ENCODE data around the gene STK24.

STK24 gene

DNA sequence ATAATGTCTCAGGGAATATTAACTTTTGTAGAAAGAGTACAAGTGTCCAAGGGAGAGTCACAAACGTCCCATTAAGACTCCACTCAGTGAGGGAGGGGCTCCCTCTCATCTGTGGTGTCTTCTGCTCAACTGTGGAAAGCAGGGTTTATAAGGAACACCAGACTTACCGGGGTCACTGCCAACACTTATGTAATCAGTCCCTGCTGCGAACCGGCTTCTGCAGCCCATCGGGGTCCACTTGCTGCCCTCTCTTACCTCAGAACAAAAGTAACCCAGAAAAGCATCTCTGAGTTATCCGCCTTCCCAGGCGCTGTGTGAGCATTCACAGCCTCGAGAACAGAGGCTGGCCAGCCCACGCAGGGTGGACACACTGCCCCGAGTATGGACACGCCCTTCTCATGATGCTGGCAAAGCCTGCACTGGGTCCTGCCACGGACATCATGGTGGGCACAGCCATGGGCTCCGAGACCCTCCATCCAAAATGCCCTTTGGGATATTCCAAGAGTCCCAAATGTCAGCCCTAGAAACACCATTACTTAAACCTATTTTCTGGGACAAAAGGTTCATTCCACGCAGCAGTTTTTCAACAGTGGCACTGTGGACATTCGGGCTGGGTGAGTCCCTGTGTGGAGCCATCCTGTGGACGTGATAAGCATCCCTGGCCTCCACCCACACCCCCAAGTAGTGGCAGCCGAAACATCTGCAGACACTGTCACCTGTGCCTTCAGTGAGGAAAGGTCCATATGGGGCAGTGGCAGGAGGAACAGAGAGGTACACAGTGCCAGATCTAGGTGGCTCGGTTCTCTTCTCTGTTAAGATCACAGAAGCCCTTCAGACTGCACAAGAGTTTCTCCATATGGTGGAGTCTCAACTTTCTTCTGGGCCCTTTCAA is 63.9 kb downstream of the STK24 start:
- FAIRE-seq: no peak
- TF ChIP-seq POLR2AphosphoS5 (IDR thresholded peaks at IDR 0.05; ENCODE audit: low read depth, low read length): no peak
- TF ChIP-seq POLR2A (IDR thresholded peaks at IDR 0.05; ENCODE audit: low read depth, low read length): no peak
- DNase-seq (ENCODE audit: insufficient read length): no peak

DNA sequence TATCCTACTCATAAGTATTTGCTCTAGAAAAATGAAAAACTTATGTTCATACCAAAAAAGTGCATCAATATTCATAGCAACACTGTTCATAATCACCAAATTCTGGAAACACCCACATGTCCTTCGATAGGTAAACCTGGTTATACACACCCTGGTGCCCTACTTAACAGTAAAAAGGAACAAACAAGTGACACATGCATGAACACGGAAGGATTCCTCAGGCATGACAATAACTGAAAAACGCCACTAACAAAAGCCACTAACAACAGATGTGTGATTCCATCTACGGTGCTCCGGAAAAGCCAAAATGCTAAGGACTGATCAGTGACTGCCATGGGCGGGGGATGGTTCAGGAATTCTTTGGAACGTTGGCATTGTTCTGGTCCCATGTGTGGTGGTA is 65.5 kb downstream of the STK24 start:
- FAIRE-seq: no peak
- TF ChIP-seq TAF1 (IDR thresholded peaks at IDR 0.05; ENCODE audit: borderline replicate concordance, low read depth, low read length): no peak
- no peak for TF ChIP-seq POLR2AphosphoS5 (IDR thresholded peaks at IDR 0.05; ENCODE audit: low read depth, low read length)
- TF ChIP-seq POLR2A (IDR thresholded peaks at IDR 0.05; ENCODE audit: low read depth, low read length): no peak

DNA sequence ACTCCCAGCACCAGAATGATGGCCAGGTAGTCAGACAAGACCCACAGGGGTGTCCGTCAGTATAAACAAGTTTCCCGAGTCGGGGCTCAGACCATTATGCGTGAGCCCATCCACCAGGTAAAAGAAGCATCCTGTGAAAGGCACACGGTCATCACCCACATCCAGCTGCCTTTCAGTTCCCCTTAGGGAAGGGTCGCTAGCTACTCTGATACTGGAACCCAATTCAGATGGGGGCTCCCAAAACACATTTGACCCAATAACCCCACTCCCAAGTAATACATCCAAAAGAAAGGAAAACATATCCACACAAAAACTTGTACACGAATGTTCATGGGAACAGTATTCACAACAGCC is 66.8 kb downstream of the STK24 start:
- no peak for TF ChIP-seq POLR2A (IDR thresholded peaks at IDR 0.05; ENCODE audit: low read depth, low read length)
- no peak for TF ChIP-seq TAF1 (IDR thresholded peaks at IDR 0.05; ENCODE audit: borderline replicate concordance, low read depth, low read length)
- TF ChIP-seq POLR2AphosphoS5 (IDR thresholded peaks at IDR 0.05; ENCODE audit: low read depth, low read length): no peak
- DNase-seq (ENCODE audit: insufficient read length) (no peak), FAIRE-seq (no peak)

More for the DNA sequence above, 65.5 kb downstream of the STK24 start:
- no peak for DNase-seq (ENCODE audit: insufficient read length)

DNA sequence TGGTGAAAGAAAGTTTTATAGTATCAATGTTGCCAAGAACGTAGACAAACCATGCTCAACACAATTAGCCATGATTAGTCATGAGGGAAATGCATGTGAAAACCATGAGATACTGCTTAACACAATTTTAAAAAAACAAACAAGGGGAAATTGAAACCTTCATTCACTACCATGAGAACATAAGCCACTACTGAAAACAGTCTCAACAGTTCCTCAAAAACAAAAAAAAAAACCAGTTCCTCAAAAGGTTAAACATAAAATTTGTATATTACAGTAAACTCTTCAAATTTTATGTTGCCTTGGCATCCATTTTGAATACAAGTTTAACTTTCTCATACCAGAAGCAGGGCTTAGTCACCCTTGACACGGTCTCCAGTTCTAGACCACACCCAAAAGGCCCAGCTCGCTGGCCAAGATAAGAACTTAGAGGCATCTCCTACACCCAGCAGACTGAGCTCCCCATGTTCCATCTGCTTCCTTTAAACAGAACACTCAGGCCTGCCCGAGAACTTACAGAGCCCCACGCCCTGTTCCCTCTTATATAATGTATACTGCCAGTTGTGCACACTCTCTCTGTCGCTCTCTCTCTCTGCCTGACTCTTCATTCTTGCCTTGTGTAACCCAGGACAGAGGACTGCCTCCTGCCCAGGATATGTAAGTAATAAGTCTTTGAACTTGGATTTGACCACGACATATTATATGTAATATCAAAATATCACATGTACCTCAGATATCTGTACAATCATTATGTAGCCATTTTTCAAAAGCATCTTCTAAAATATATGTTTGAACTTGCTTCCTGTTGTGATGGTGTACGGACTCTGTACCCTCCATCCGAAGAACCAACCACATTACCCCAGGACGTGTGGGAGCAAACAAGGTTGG is 67.4 kb downstream of the STK24 start:
- FAIRE-seq (no peak), DNase-seq (ENCODE audit: insufficient read length) (no peak)
- no peak for TF ChIP-seq POLR2AphosphoS5 (IDR thresholded peaks at IDR 0.05; ENCODE audit: low read depth, low read length)
- TF ChIP-seq TAF1 (IDR thresholded peaks at IDR 0.05; ENCODE audit: borderline replicate concordance, low read depth, low read length): no peak
- TF ChIP-seq POLR2A (IDR thresholded peaks at IDR 0.05; ENCODE audit: low read depth, low read length): no peak

DNA sequence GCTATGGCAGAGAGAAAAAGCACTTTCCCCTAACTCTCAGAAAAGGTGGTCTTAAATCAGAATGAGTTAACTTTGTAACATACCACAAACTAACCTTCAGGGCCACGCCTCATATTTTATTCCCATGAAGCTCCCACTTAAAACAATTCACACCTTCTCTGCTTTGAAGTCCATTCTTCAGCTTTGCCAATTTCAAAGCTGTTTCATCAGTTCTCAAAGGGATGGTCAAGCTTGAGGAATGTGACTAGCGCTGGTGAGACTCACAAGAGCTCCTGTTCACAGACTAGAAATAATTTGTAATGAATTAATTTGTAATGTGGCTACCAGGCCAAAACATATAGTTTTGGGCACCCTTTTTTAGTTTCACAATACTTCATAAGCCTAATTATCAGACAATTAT is 68.2 kb downstream of the STK24 start:
- TF ChIP-seq POLR2A (IDR thresholded peaks at IDR 0.05; ENCODE audit: low read depth, low read length): no peak
- 0 out of 2 replicates have a peak, but pooled peaks have one; percentile 29 for TF ChIP-seq POLR2AphosphoS5 (IDR thresholded peaks at IDR 0.05; ENCODE audit: low read depth, low read length)
- FAIRE-seq: no peak
- DNase-seq (ENCODE audit: insufficient read length): no peak

DNA sequence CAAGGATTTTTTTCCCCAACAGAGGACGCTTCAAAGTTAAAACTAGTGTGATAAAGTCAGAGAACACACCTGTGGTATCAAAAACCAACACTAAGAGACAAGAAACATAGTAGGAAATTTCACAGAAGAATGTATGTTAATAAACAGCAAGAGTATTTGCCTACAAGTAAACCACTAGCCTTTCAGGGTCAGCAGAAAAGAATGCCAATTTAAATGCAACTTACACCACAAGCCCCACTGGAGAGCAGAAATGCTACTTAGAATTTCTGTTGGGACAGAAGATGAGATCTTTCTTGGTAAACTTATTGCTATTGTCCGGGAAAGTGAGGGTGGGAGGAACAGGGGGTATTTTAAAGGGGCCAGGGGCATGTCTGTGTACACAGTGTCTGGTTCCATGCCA is 68.6 kb downstream of the STK24 start:
- FAIRE-seq (no peak), DNase-seq (ENCODE audit: insufficient read length) (no peak)
- no peak for TF ChIP-seq POLR2AphosphoS5 (IDR thresholded peaks at IDR 0.05; ENCODE audit: low read depth, low read length)
- TF ChIP-seq POLR2A (IDR thresholded peaks at IDR 0.05; ENCODE audit: low read depth, low read length): no peak
- no peak for TF ChIP-seq TAF1 (IDR thresholded peaks at IDR 0.05; ENCODE audit: borderline replicate concordance, low read depth, low read length)

DNA sequence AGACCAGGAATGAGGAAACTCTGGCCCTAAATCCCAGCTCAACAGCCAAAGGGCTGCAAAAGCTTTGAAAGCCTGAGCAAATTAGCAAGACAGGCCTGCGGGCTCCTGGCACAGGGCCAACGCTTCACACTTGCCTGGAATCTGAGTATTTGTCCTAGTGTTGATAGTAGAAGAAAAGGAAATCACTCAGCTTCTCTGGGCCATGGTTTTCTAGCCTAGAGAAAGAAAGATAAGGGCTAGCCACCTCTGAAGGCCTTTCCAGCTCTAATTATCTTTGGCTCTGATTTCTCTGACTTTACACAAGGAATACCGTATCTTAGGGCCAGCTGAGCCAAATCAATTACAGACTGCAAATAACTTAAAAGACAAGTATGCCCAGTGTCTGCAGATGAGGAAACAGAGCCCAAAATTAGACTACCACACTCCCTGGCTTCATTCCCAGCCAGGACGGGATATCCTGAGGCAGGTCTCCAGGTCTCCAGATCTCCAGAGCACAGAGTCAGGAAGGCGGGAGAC is 69.6 kb downstream of the STK24 start:
- FAIRE-seq: no peak
- TF ChIP-seq POLR2A (IDR thresholded peaks at IDR 0.05; ENCODE audit: low read depth, low read length) (no peak), POLR2AphosphoS5 (IDR thresholded peaks at IDR 0.05; ENCODE audit: low read depth, low read length) (no peak), TAF1 (IDR thresholded peaks at IDR 0.05; ENCODE audit: borderline replicate concordance, low read depth, low read length) (no peak)
- no peak for DNase-seq (ENCODE audit: insufficient read length)

DNA sequence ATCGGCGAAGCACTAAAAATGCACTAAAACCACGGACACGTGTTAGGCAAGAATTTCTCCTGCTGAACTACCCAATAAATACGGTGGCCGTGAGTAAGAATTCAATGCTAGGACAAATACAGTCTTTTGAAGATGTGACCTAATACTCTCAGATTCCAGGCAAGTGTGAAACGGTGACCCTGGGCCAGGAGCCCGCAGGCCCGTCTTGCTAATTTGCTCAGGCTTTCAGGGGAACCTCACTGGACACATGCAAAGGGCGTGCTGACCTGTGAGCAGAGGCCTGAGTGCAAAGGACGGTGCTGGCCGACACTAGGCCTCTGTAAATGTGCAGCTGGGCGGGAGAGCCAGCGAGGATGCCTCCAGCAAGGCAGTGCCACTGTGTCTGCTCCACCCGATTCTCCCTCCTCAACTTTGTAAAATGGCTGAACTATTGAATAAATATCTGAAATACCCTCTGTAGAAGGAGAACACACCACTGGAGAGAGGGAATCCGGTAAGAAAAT is 70.1 kb downstream of the STK24 start:
- DNase-seq (ENCODE audit: insufficient read length) (no peak), FAIRE-seq (no peak)
- TF ChIP-seq POLR2AphosphoS5 (IDR thresholded peaks at IDR 0.05; ENCODE audit: low read depth, low read length) (no peak), TAF1 (IDR thresholded peaks at IDR 0.05; ENCODE audit: borderline replicate concordance, low read depth, low read length) (no peak), POLR2A (IDR thresholded peaks at IDR 0.05; ENCODE audit: low read depth, low read length) (no peak)

DNA sequence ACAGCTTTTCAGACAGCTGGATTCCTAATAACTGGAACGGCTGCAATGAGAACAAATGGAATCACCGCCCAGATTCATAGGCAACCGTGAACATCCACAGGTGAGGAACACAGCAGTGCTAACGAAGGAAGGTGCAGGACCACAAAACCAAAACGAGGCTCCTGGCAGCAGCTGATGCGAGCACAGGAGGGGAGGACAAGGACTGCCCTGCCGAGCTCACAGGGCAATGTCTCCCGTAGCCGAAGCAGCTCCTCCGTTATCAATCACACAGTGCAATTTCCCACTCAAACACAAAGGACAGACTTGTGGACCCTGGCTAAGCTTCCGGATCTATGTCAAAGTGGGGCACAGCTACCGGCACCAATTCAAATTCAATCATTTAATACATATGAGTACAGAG is 70.6 kb downstream of the STK24 start:
- FAIRE-seq (no peak), DNase-seq (ENCODE audit: insufficient read length) (no peak)
- TF ChIP-seq POLR2A (IDR thresholded peaks at IDR 0.05; ENCODE audit: low read depth, low read length) (no peak), POLR2AphosphoS5 (IDR thresholded peaks at IDR 0.05; ENCODE audit: low read depth, low read length) (no peak), TAF1 (IDR thresholded peaks at IDR 0.05; ENCODE audit: borderline replicate concordance, low read depth, low read length) (no peak)

DNA sequence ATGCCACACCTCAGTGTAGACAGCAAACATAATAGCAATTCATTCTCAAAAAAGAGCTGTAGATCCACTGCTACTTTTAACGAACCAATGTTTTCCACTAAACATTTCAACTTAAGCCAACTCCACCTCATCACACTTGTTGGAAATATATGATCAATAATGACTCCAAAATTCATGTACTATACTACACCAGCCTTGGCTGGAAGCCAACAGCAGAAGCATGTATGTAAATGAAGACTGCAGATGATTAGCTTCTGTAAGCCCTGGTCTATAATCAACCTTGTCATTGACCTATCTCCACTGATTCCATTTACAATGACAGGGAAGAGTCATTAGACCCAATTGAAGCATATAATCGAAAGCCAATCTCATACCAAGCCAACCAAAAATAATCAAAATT is 71.7 kb downstream of the STK24 start:
- DNase-seq (ENCODE audit: insufficient read length) (no peak), FAIRE-seq (no peak)
- no peak for TF ChIP-seq POLR2A (IDR thresholded peaks at IDR 0.05; ENCODE audit: low read depth, low read length)
- no peak for TF ChIP-seq POLR2AphosphoS5 (IDR thresholded peaks at IDR 0.05; ENCODE audit: low read depth, low read length)
- no peak for TF ChIP-seq TAF1 (IDR thresholded peaks at IDR 0.05; ENCODE audit: borderline replicate concordance, low read depth, low read length)

DNA sequence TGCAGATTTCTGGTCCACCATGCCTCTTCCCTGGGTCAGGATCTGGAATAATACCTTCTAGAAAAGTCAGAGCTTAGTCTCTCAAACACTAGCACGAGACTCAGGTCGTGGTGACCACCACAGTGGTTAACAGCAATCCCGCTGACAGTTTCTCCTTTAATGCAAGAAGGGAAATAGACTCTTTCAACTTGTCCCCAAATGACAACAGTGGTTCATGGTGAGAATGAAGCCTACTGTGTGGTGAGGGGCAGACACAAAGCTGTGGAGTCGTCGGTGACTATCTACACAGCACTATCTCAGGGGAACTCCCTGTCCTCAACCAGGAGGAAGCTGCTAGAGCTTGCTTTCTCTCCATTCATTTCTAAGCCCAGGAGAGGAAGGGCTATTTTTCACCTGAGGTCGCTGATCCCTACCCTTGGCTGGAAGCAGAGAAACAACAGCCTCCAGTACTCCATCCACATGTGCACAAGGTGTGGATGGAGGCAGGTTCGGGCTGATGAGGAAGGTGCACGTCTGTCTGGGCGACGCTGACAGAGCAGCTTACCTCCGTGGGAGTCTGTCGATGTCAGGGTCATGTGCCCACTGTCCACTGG is 72.4 kb downstream of the STK24 start:
- no peak for TF ChIP-seq POLR2A (IDR thresholded peaks at IDR 0.05; ENCODE audit: low read depth, low read length)
- TF ChIP-seq POLR2AphosphoS5 (IDR thresholded peaks at IDR 0.05; ENCODE audit: low read depth, low read length): no peak
- no peak for TF ChIP-seq TAF1 (IDR thresholded peaks at IDR 0.05; ENCODE audit: borderline replicate concordance, low read depth, low read length)
- peak; percentile 38 for FAIRE-seq
- no peak for DNase-seq (ENCODE audit: insufficient read length)

All from GM12892 (cell line).